WTC11 (cell line): ENCODE results near the gene MAGI2. TPM values are rescaled to one million over a fixed set of nuclear protein-coding genes. Genes with fewer than 3 reads are reported as not detected.

ENCODE experiments used
- ATAC-seq: fragments of 200-7000 bp; cut with Tn5 transposase; 2 replicates; pipeline ENCODE4 v1.10.0; 2021; ENCODE audit warnings: mild to moderate bottlenecking, moderate library complexity
- CTCF ChIA-PET: fragments of 300-600 bp; sonication (Branson Sonifier 250); formaldehyde crosslinking; loops from one replicate; lab custom pipeline; 2021; ENCODE audit warnings: antibody characterized with exemption; lab: Charles Lee
- POLR2A ChIA-PET: fragments of 350-600 bp; sonication (Branson Sonifier 250); formaldehyde crosslinking; loops from one replicate; lab custom pipeline; 2021; ENCODE audit warnings: antibody characterized with exemption; lab: Charles Lee
- DNase-seq: peaks from one replicate; pipeline ENCODE4 v3.0.0; 2021; ENCODE audit warnings: low spot score
- H3K27ac Mint-ChIP-seq: 2 replicates; pipeline ENCODE4 v1.8.0; 2021; ENCODE audit warnings: mixed read lengths
- H3K27me3 Mint-ChIP-seq: 2 replicates; pipeline ENCODE4 v1.8.0; 2021; ENCODE audit warnings: low read depth, mild to moderate bottlenecking, moderate library complexity, mixed read lengths
- H3K36me3 Mint-ChIP-seq: 2 replicates; pipeline ENCODE4 v1.8.0; 2021; ENCODE audit warnings: mixed read lengths
- H3K4me1 Mint-ChIP-seq: 2 replicates; pipeline ENCODE4 v1.8.0; 2022; ENCODE audit warnings: mixed read lengths
- H3K4me3 Mint-ChIP-seq: 2 replicates; pipeline ENCODE4 v1.8.0; 2021; ENCODE audit warnings: mild to moderate bottlenecking, moderate library complexity, mixed read lengths
- H3K9me3 Mint-ChIP-seq: 2 replicates; pipeline ENCODE4 v1.8.0; 2021; ENCODE audit warnings: mixed read lengths
- E2F1 ChIP-seq: sonication (generic); formaldehyde crosslinking; IDR thresholded peaks from 2 replicates; pipeline ENCODE4 v1.8.0; 2022; ENCODE audit warnings: mild to moderate bottlenecking, missing genetic modification reagents
- ELF4 ChIP-seq: sonication (generic); formaldehyde crosslinking; IDR thresholded peaks from 2 replicates; pipeline ENCODE4 v1.8.1; 2022; ENCODE audit warnings: low read depth, mild to moderate bottlenecking, moderate library complexity, missing genetic modification reagents
- GABPB1 ChIP-seq: sonication (generic); formaldehyde crosslinking; IDR thresholded peaks from 2 replicates; pipeline ENCODE4 v1.8.1; 2023; ENCODE audit warnings: mild to moderate bottlenecking, missing genetic modification reagents
- IRF1 ChIP-seq: sonication (generic); formaldehyde crosslinking; IDR thresholded peaks from 2 replicates; pipeline ENCODE4 v1.8.0; 2023; ENCODE audit warnings: missing genetic modification reagents
- MXD4 ChIP-seq: fragments of 250-450 bp; sonication (Bioruptor Pico); IDR thresholded peaks from 2 replicates; pipeline ENCODE4 v1.8.0; 2021; ENCODE audit warnings: mild to moderate bottlenecking, moderate library complexity, borderline replicate concordance
- NFE2L1 ChIP-seq: sonication (generic); formaldehyde crosslinking; IDR thresholded peaks from 2 replicates; pipeline ENCODE4 v1.8.1; 2023; ENCODE audit warnings: missing genetic modification reagents
- NR1H2 ChIP-seq: sonication (generic); formaldehyde crosslinking; IDR thresholded peaks from 2 replicates; pipeline ENCODE4 v1.9.0; 2021; ENCODE audit warnings: mild to moderate bottlenecking, moderate library complexity, missing genetic modification reagents
- SP1 ChIP-seq: sonication (generic); formaldehyde crosslinking; conservative IDR thresholded peaks from 2 replicates; pipeline ENCODE4 v1.8.1; 2022; ENCODE audit warnings: missing genetic modification reagents
- TCF7 ChIP-seq: sonication (generic); formaldehyde crosslinking; IDR thresholded peaks from 2 replicates; pipeline ENCODE4 v1.8.0; 2022; ENCODE audit warnings: mild to moderate bottlenecking, low read depth, missing genetic modification reagents, moderate library complexity
- TP53 ChIP-seq: sonication (generic); formaldehyde crosslinking; IDR thresholded peaks from 2 replicates; pipeline ENCODE4 v1.8.1; 2023; ENCODE audit warnings: mild to moderate bottlenecking, missing genetic modification reagents
- ZNF219 ChIP-seq: sonication (generic); formaldehyde crosslinking; IDR thresholded peaks from 2 replicates; pipeline ENCODE4 v1.8.0; 2023; ENCODE audit warnings: missing genetic modification reagents, mild to moderate bottlenecking, borderline replicate concordance
- ZNF425 ChIP-seq: fragments of 250-450 bp; sonication (Bioruptor Pico); conservative IDR thresholded peaks from 2 replicates; pipeline ENCODE4 v1.9.0; 2021; ENCODE audit warnings: mild to moderate bottlenecking
- ZNF671 ChIP-seq: fragments of 250-450 bp; sonication (Bioruptor Pico); IDR thresholded peaks from 2 replicates; pipeline ENCODE4 v1.8.0; 2021; ENCODE audit warnings: mild to moderate bottlenecking
- total RNA-seq: library from RNA; stranded (reverse); gene quantifications from 3 replicates; pipeline ENCODE4 v1.2.3, GENCODE V29; 2021
- TF ChIP-seq, protein P1 (sequence below): sonication (generic); formaldehyde crosslinking; IDR thresholded peaks from 2 replicates; pipeline ENCODE4 v1.8.1; 2023; ENCODE audit warnings: mild to moderate bottlenecking, missing genetic modification reagents, borderline replicate concordance
- TF ChIP-seq, protein P2 (sequence below): sonication (generic); formaldehyde crosslinking; IDR thresholded peaks from 2 replicates; pipeline ENCODE4 v1.8.1; 2023; ENCODE audit warnings: mild to moderate bottlenecking, moderate library complexity, missing genetic modification reagents

MAGI2 gene
- total RNA-seq, 1 experiment from 2014 or later: 26.6 TPM

DNA sequence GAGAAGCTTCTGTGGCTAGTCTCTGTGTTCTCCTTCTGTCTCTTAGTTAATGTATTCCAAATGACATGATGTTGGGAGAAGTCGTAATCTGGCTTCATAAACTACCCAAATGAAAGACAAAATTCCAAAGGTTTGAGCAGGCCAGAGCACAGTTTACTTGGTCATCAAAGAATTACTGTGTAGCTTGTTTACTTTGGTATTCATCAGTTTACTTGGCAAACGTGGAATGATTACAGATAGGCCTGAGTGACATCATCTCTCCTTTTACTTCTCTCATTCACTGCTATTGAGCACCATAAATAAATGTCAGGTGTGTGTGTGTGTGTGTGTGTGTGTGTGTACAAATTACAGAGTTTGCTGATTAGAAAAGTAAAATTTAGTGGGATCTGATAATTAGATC is 1327.6 kb downstream of the MAGI2 start:
- Mint-ChIP-seq H3K36me3 (0 out of 2 replicates have a peak, but pooled peaks cover 4% of the 10 kb centered on the region), H3K4me1 (peaks cover 27% of the 10 kb centered on the region), H3K27ac (no peak overlapping the region), H3K9me3 (no peaks in the 10 kb centered on the region)
- no peak for DNase-seq
- CTCF ChIA-PET: no interaction called here
- POLR2A ChIA-PET: no interaction called here
- TF ChIP-seq GABPB1 (CRISPR knock-in tag) (peak; percentile 78), IRF1 (no peak)
- TF ChIP-seq, all 79 proteins: peak for 1
- ATAC-seq: no peak
- no peaks in the 10 kb centered on the region for H3K27me3 Mint-ChIP-seq
- H3K4me3 Mint-ChIP-seq: no peak overlapping the region

GRCh38 chr7:78124216-78124615 is 1329.3 kb downstream of the MAGI2 start:
- ATAC-seq (no peak), DNase-seq (no peak)
- TF ChIP-seq TP53 (no peak), E2F1 (CRISPR knock-in tag) (no peak), NR1H2 (CRISPR knock-in tag) (no peak)
- TF ChIP-seq, protein P1, sequence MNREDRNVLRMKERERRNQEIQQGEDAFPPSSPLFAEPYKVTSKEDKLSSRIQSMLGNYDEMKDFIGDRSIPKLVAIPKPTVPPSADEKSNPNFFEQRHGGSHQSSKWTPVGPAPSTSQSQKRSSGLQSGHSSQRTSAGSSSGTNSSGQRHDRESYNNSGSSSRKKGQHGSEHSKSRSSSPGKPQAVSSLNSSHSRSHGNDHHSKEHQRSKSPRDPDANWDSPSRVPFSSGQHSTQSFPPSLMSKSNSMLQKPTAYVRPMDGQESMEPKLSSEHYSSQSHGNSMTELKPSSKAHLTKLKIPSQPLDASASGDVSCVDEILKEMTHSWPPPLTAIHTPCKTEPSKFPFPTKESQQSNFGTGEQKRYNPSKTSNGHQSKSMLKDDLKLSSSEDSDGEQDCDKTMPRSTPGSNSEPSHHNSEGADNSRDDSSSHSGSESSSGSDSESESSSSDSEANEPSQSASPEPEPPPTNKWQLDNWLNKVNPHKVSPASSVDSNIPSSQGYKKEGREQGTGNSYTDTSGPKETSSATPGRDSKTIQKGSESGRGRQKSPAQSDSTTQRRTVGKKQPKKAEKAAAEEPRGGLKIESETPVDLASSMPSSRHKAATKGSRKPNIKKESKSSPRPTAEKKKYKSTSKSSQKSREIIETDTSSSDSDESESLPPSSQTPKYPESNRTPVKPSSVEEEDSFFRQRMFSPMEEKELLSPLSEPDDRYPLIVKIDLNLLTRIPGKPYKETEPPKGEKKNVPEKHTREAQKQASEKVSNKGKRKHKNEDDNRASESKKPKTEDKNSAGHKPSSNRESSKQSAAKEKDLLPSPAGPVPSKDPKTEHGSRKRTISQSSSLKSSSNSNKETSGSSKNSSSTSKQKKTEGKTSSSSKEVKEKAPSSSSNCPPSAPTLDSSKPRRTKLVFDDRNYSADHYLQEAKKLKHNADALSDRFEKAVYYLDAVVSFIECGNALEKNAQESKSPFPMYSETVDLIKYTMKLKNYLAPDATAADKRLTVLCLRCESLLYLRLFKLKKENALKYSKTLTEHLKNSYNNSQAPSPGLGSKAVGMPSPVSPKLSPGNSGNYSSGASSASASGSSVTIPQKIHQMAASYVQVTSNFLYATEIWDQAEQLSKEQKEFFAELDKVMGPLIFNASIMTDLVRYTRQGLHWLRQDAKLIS (CRISPR knock-in tag): no peak
- 0 out of 2 replicates have a peak, but pooled peaks cover 4% of the 10 kb centered on the region for H3K36me3 Mint-ChIP-seq
- H3K4me1 Mint-ChIP-seq: peaks cover 16% of the 10 kb centered on the region
- ChIA-PET POLR2A (no interaction called here), CTCF (interaction anchor here (0.6 to 2.8 kb wide), 3 partner anchors 10 to 14 kb away, joined by 3 to 13 read pairs (median 3); no protein-coding TSS in a partner anchor)
- H3K4me3 Mint-ChIP-seq: no peak overlapping the region
- no peaks in the 10 kb centered on the region for H3K27me3 Mint-ChIP-seq
- no peak overlapping the region for H3K27ac Mint-ChIP-seq
- H3K9me3 Mint-ChIP-seq: no peaks in the 10 kb centered on the region

- POLR2A ChIA-PET: no interaction called here
- ATAC-seq: no peak
- no peak overlapping the region for H3K4me3 Mint-ChIP-seq
- TF ChIP-seq ZNF671 (CRISPR knock-in tag): no peak
- no peak for TF ChIP-seq TCF7
- TF ChIP-seq, all 79 proteins: peak for 0
- CTCF ChIA-PET: interaction anchor here (2.8 kb wide), 1 partner anchor 13 kb away, joined by 13 read pairs; no protein-coding TSS in a partner anchor
- no peak for DNase-seq
- Mint-ChIP-seq H3K27me3 (no peaks in the 10 kb centered on the region), H3K9me3 (peaks cover 3% of the 10 kb centered on the region; the same call in 1 of the 2 replicates), H3K27ac (no peak overlapping the region), H3K4me1 (peaks cover 20% of the 10 kb centered on the region), H3K36me3 (peaks cover 4% of the 10 kb centered on the region; the same call in 1 of the 2 replicates)
These were observed 1331.6 kb downstream of the MAGI2 start for GRCh38 chr7:78121888-78122287.

- ChIA-PET CTCF (no interaction called here), POLR2A (no interaction called here)
- Mint-ChIP-seq H3K4me1 (peaks cover 28% of the 10 kb centered on the region), H3K9me3 (peaks cover 9% of the 10 kb centered on the region), H3K27me3 (no peaks in the 10 kb centered on the region), H3K36me3 (peaks cover 5% of the 10 kb centered on the region; the same call in 1 of the 2 replicates), H3K27ac (peak overlapping the region; percentile 76), H3K4me3 (peak overlapping the region; percentile 39)
- ATAC-seq (peak; percentile 53), DNase-seq (no peak)
- TF ChIP-seq ZNF219 (no peak), NR1H2 (CRISPR knock-in tag) (no peak), SP1 (CRISPR knock-in tag) (no peak), MXD4 (CRISPR knock-in tag) (no peak), ZNF425 (CRISPR knock-in tag) (no peak), ELF4 (CRISPR knock-in tag) (no peak), NFE2L1 (CRISPR knock-in tag) (no peak)
- TF ChIP-seq, protein P2, sequence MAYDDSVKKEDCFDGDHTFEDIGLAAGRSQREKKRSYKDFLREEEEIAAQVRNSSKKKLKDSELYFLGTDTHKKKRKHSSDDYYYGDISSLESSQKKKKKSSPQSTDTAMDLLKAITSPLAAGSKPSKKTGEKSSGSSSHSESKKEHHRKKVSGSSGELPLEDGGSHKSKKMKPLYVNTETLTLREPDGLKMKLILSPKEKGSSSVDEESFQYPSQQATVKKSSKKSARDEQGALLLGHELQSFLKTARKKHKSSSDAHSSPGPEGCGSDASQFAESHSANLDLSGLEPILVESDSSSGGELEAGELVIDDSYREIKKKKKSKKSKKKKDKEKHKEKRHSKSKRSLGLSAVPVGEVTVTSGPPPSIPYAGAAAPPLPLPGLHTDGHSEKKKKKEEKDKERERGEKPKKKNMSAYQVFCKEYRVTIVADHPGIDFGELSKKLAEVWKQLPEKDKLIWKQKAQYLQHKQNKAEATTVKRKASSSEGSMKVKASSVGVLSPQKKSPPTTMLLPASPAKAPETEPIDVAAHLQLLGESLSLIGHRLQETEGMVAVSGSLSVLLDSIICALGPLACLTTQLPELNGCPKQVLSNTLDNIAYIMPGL (CRISPR knock-in tag): no peak
- TF ChIP-seq, protein P1 (CRISPR knock-in tag): no peak
These were observed 1335.0 kb downstream of the MAGI2 start for GRCh38 chr7:78118470-78118869.
